HepG2 (cell line): ENCODE results near the gene RASA2. TPM values are rescaled to one million over a fixed set of nuclear protein-coding genes. Genes with fewer than 3 reads are reported as not detected.

Experiments
- ATAC-seq: fragments of 200-7000 bp; cut with Tn5 transposase; 3 replicates; pipeline ENCODE4 v1.9.1; 2020; ENCODE audit warnings: mild to moderate bottlenecking, moderate library complexity
- BruUV-seq: library from RNA; stranded (reverse); fragments of 400-500 nt; replicated peaks from 2 replicates; lab custom pipeline; 2021; lab: Mats Ljungman, UMichigan
- CTCF ChIA-PET: fragments of 300-600 bp; formaldehyde crosslinking; extraction: SDS; loops from one replicate; lab custom pipeline; 2021; ENCODE audit warnings: low total read pairs, inconsistent platforms, low intra/inter-chr PET ratio; lab: Yijun Ruan, JAX
- POLR2A ChIA-PET: fragments of 350-600 bp; sonication (Branson Sonifier 250); formaldehyde crosslinking; loops from one replicate; lab custom pipeline; 2020; ENCODE audit warnings: antibody characterized with exemption, inconsistent platforms; lab: Yijun Ruan, JAX
- DNase-seq: peaks from one replicate; pipeline ENCODE4 v3.0.0-alpha.2; 2015; ENCODE audit warnings: low spot score
- FAIRE-seq: peaks from 3 replicates; lab custom pipeline; 2011; peaks lifted over from hg19 to GRCh38; lab: Jason Lieb, UNC
- H2AFZ ChIP-seq: one replicate; pipeline ENCODE4 v1.6.1; 2011; ENCODE audit warnings: low read length, inconsistent platforms
- H3K27ac ChIP-seq: fragments of 300-600 bp; 3 replicates; pipeline ENCODE4 v1.8.0; 2011; ENCODE audit warnings: mixed run types, mild to moderate bottlenecking, mixed read lengths, low read length, inconsistent platforms; ENCODE audit not compliant: insufficient read depth; ENCODE audit errors: extremely low read length
- H3K27me3 ChIP-seq, 2 experiments: fragments of 200-600 bp in 1 of 2; 2 replicates in 1 of 2; 3 replicates in 1 of 2; pipeline versions ENCODE4 v1.6.0 to v1.8.0; 2011; ENCODE audit warnings: low read length in 2 of 2, mild to moderate bottlenecking in 2 of 2, moderate library complexity in 2 of 2, inconsistent platforms in 1 of 2; ENCODE audit not compliant: insufficient read depth in 2 of 2, control insufficient read depth in 1 of 2
- H3K36me3 ChIP-seq, 2 experiments: fragments of 200-600 bp in 1 of 2; replicated peaks in 1 of 2; 2 replicates in 1 of 2; 3 replicates in 1 of 2; pipeline versions ENCODE4 v1.5.1 to v1.8.0; 2011; ENCODE audit warnings: low read length in 2 of 2, inconsistent platforms in 1 of 2; ENCODE audit not compliant: insufficient read depth in 2 of 2, control insufficient read depth in 1 of 2
- H3K4me1 ChIP-seq: 2 replicates; pipeline ENCODE4 v1.5.1; 2012; ENCODE audit warnings: low read length, inconsistent platforms; ENCODE audit not compliant: insufficient read depth
- H3K4me2 ChIP-seq: 2 replicates; pipeline ENCODE4 v1.6.0; 2011; ENCODE audit warnings: low read depth, low read length, inconsistent platforms
- H3K4me3 ChIP-seq, 3 experiments: fragments of 200-600 bp in 1 of 3; sonication (generic), shearing (Covaris generic) in 1 of 3; replicated peaks in 1 of 3; 2 replicates each; pipeline ENCODE4 v1.5.1; 2011 to 2016; ENCODE audit warnings: low read length in 3 of 3, inconsistent platforms in 2 of 3, low read depth in 2 of 3, mild to moderate bottlenecking in 2 of 3, control low read depth in 1 of 3, mixed read lengths in 1 of 3; ENCODE audit not compliant: insufficient read depth in 1 of 3
- H3K79me2 ChIP-seq: one replicate; pipeline ENCODE4 v1.6.1; 2011; ENCODE audit warnings: low read length, inconsistent platforms; ENCODE audit not compliant: insufficient read depth
- H3K9ac ChIP-seq: 2 replicates; pipeline ENCODE4 v1.6.0; 2011; ENCODE audit warnings: mild to moderate bottlenecking, low read depth, low read length, inconsistent platforms; ENCODE audit not compliant: insufficient read depth
- H3K9me3 ChIP-seq: 2 replicates; pipeline ENCODE4 v1.5.1; 2012; ENCODE audit warnings: mild to moderate bottlenecking, low read length
- H4K20me1 ChIP-seq: 2 replicates; pipeline ENCODE4 v1.6.0; 2011; ENCODE audit warnings: inconsistent platforms, mild to moderate bottlenecking, low read length, moderate library complexity; ENCODE audit not compliant: insufficient read depth
- CREBL2 ChIP-seq: sonication (generic); formaldehyde crosslinking; IDR thresholded peaks from 2 replicates; pipeline ENCODE4 v1.8.1; 2023; ENCODE audit warnings: missing genetic modification reagents, mild to moderate bottlenecking, borderline replicate concordance
- HCFC1 ChIP-seq: fragments of 150-350 bp; IDR thresholded peaks from 2 replicates; pipeline ENCODE4 v1.6.1; 2014; ENCODE audit warnings: low read depth, low read length
- HMGA1 ChIP-seq: sonication (generic); formaldehyde crosslinking; conservative IDR thresholded peaks from 2 replicates; pipeline ENCODE4 v1.4.0; 2020; ENCODE audit warnings: missing genetic modification reagents
- IRF2 ChIP-seq: IDR thresholded peaks from 2 replicates; pipeline ENCODE4 v1.6.1; 2018; ENCODE audit warnings: missing genetic modification reagents, missing compliant biosample characterization
- POGK ChIP-seq: sonication (generic); formaldehyde crosslinking; conservative IDR thresholded peaks from 2 replicates; pipeline ENCODE4 v1.8.0; 2022; ENCODE audit warnings: mild to moderate bottlenecking, moderate library complexity, missing genetic modification reagents
- PRDM15 ChIP-seq: sonication (generic); formaldehyde crosslinking; IDR thresholded peaks from 2 replicates; pipeline ENCODE4 v1.4.0; 2020; ENCODE audit warnings: missing genetic modification reagents
- RARG ChIP-seq: sonication (generic); formaldehyde crosslinking; IDR thresholded peaks from 2 replicates; pipeline ENCODE4 v1.4.0; 2020; ENCODE audit warnings: low read depth, mild to moderate bottlenecking, missing genetic modification reagents
- RXRB ChIP-seq: IDR thresholded peaks from 2 replicates; pipeline ENCODE4 v1.6.1; 2016; ENCODE audit warnings: borderline replicate concordance, missing genetic modification reagents, missing compliant biosample characterization
- ZNF101 ChIP-seq: sonication (generic); formaldehyde crosslinking; IDR thresholded peaks from 2 replicates; pipeline ENCODE4 v1.4.0; 2020; ENCODE audit warnings: mild to moderate bottlenecking, low read depth, missing genetic modification reagents, borderline replicate concordance
- ZNF124 ChIP-seq: sonication (generic); formaldehyde crosslinking; IDR thresholded peaks from 2 replicates; pipeline ENCODE4 v1.4.0; 2020; ENCODE audit warnings: missing genetic modification reagents
- ZNF503 ChIP-seq: sonication (generic); formaldehyde crosslinking; IDR thresholded peaks from 2 replicates; pipeline ENCODE4 v1.4.0; 2020; ENCODE audit warnings: missing genetic modification reagents
- ZNF547 ChIP-seq: sonication (generic); formaldehyde crosslinking; IDR thresholded peaks from 2 replicates; pipeline ENCODE4 v1.5.1; 2020; ENCODE audit warnings: mild to moderate bottlenecking, missing genetic modification reagents
- WGBS: methylation state at CpG from one replicate; pipeline ENCODE4 v1.1.6; 2017; ENCODE audit warnings: low lambda C conversion rate; 5-methylcytosine and 5-hydroxymethylcytosine counted together
- in situ Hi-C: cut with HindIII; loops from 2 replicates; pipeline ENCODE4 v1.10.0; 2017; ENCODE audit warnings: low pct_unique_long_range_greater_than_20kb; ENCODE audit not compliant: extremely low pct_ligation_motif_present
- intact Hi-C: fragments of 100-400 bp; cut with micrococcal nuclease; formaldehyde crosslinking; loops from one replicate; pipeline ENCODE4 v1.10.0; 2022; ENCODE audit not compliant: unreplicated experiment
- polyA plus RNA-seq, 8 experiments: library from polyadenylated mRNA; depleted of rRNA in 3 of 8; stranded (reverse) in 7 of 8; unstranded in 1 of 8; fragments of >200 nt; fragmentation: Illumina TruSeq in 4 of 8; extraction: Trizol in 4 of 8; gene quantifications; 2 replicates each; pipeline versions ENCODE4 v1.2.1 to v1.2.3, GENCODE V29; 2011 to 2016; ENCODE audit warnings: low read depth in 4 of 8, missing spikeins in 1 of 8, mixed read lengths in 1 of 8; ENCODE audit not compliant: insufficient read depth in 1 of 8
- total RNA-seq, 5 experiments: library from RNA; depleted of rRNA; stranded (reverse); fragments of >200 nt; fragmentation: Illumina TruSeq; extraction: Trizol; gene quantifications; 2 replicates each; pipeline ENCODE4 v1.2.3, GENCODE V29; 2016; ENCODE audit warnings: low read depth in 1 of 5

The RASA2 gene
- total and polyA plus RNA-seq, 2 of the 13 experiments (the other 11 are each of a cell fraction or from before 2014, with no cell fraction given), result 5.4 to 8.5 TPM

DNA sequence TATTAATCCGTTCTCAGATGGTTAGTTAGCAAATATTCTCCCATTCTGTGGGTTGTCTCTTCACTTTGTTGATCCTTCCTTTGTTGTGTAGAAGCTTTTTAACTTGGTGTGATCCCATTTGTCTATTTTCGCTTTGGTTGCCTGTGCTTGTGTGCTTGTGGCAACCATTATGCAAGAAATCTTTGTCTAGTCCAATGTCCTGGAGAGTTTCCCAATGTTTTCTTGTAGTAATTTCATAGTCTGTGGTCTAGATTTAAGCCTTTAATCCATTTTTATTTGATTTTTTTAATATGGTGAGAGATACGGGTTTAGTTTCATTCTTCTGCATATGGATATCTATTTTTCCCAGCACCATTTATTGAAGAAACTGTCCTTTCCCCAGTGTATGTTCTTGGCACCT lies 59.8 kb downstream of the RASA2 start:
- Histone ChIP-seq H4K20me1 (no peaks in the 10 kb centered on the region), H3K4me2 (no peak overlapping the region), H3K9ac (no peak overlapping the region), H3K27ac (no peak overlapping the region), H3K9me3 (no peaks in the 10 kb centered on the region), H3K36me3 (peaks cover 2 to 9% of the 10 kb centered on the region in 2 experiments; a peak in 3 of 5 replicates), H2AFZ (no peak overlapping the region), H3K4me1 (no peaks in the 10 kb centered on the region), H3K4me3 (no peak overlapping the region), H3K79me2 (no peaks in the 10 kb centered on the region), H3K27me3 (no peaks in the 10 kb centered on the region)
- CTCF ChIA-PET, result no interaction called here
- in situ Hi-C loops, result no loop called here
- no TSS peak for BruUV-seq
- no peak for TF ChIP-seq HMGA1 (CRISPR knock-in tag)
- no peak for TF ChIP-seq PRDM15
- no peak for TF ChIP-seq ZNF124
- TF ChIP-seq ZNF101, result no peak
- intact Hi-C loops, result no loop called here
- 96% methylated on average over 3 of the region's 3 CpGs for WGBS
- FAIRE-seq, result no peak
- no peak for DNase-seq
- ATAC-seq, result no peak
- POLR2A ChIA-PET, result no interaction called here

DNA sequence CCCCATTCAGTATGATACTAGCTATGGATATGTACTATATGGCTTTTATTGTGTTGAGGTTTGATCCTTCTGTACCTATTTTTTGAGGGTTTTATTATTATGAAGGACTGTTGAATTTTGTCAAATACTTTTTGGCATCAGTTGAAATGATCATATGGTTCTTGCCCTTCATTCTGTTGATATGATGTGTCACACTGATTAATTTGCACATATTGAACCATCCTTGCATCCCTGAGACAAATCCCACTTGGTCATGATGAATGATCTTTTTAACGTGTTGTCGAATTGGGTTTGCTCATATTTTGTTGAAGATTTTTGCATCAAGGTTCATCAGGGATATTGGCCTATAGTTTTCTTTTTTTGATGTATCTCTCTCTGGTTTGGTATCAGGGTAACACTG lies 61.0 kb downstream of the RASA2 start:
- H3K27ac ChIP-seq, result no peak overlapping the region
- ATAC-seq (no peak), DNase-seq (no peak), FAIRE-seq (no peak)
- no peaks in the 10 kb centered on the region for H3K9me3 ChIP-seq
- H3K4me3 ChIP-seq, result no peak overlapping the region
- peaks cover 2 to 5% of the 10 kb centered on the region in 2 experiments; a peak in 3 of 5 replicates for H3K36me3 ChIP-seq
- no TSS peak for BruUV-seq
- H3K27me3 ChIP-seq, result no peaks in the 10 kb centered on the region
- 97% methylated on average over 2 of the region's 2 CpGs for WGBS
- no peaks in the 10 kb centered on the region for H3K79me2 ChIP-seq
- H3K4me1 ChIP-seq, result no peaks in the 10 kb centered on the region
- no peak overlapping the region for H3K9ac ChIP-seq
- intact Hi-C loops (no loop called here), in situ Hi-C loops (no loop called here)
- no peaks in the 10 kb centered on the region for H4K20me1 ChIP-seq
- ChIA-PET POLR2A (no interaction called here), CTCF (no interaction called here)
- no peak overlapping the region for H3K4me2 ChIP-seq
- H2AFZ ChIP-seq, result no peak overlapping the region
- TF ChIP-seq ZNF547 (CRISPR knock-in tag) (no peak), RXRB (no peak), CREBL2 (CRISPR knock-in tag) (no peak), IRF2 (CRISPR knock-in tag) (no peak), HCFC1 (no peak), POGK (CRISPR knock-in tag) (no peak), ZNF503 (no peak), RARG (CRISPR knock-in tag) (no peak)
